GM06990 (cell line): ENCODE measurements around the gene LGR6.
"Not testable (repeated sequence)": the region's sequence is repeated elsewhere in the genome, so short reads cannot be mapped to it uniquely, and the experiment has no call there.

Source experiments
- DNase-seq: peaks from one replicate; pipeline ENCODE4 v3.0.0-alpha.2; 2011; ENCODE audit not compliant: insufficient read length; ENCODE audit errors: extremely low read depth
- H3K27me3 ChIP-seq: replicated peaks from 2 replicates; pipeline ENCODE4 v1.6.0; 2011; ENCODE audit warnings: low read length; ENCODE audit not compliant: control insufficient read depth, insufficient read depth
- H3K36me3 ChIP-seq: 2 replicates; pipeline ENCODE4 v1.5.1; 2011; ENCODE audit warnings: low read length; ENCODE audit not compliant: control insufficient read depth, insufficient read depth
- H3K4me3 ChIP-seq: replicated peaks from 2 replicates; pipeline ENCODE4 v1.5.1; 2011; ENCODE audit warnings: low read depth, mild to moderate bottlenecking, control low read depth, low read length
- CTCF ChIP-seq: IDR thresholded peaks from 2 replicates; pipeline ENCODE4 v1.5.1; 2011; ENCODE audit warnings: low read length, control low read depth, mild to moderate bottlenecking, inconsistent platforms; ENCODE audit not compliant: insufficient read depth, poor library complexity, severe bottlenecking

The LGR6 gene

GRCh38 chr1:202259705-202260104 is 66.1 kb downstream of the LGR6 start:
- H3K4me3 ChIP-seq: no peak overlapping the region
- no peak for TF ChIP-seq CTCF
- no peaks in the 10 kb centered on the region for H3K27me3 ChIP-seq
- no peaks in the 10 kb centered on the region for H3K36me3 ChIP-seq
- DNase-seq: no peak

- H3K36me3 ChIP-seq, H3K27me3 ChIP-seq, DNase-seq, H3K4me3 ChIP-seq: not testable (repeated sequence)
Observed at GRCh38 chr1:202261209-202261958, 67.8 kb downstream of the LGR6 start.

- no peak overlapping the region for H3K4me3 ChIP-seq
- no peak for TF ChIP-seq CTCF
- peaks cover 5% of the 10 kb centered on the region for H3K27me3 ChIP-seq
- no peak for DNase-seq
- no peaks in the 10 kb centered on the region for H3K36me3 ChIP-seq
Observed at GRCh38 chr1:202263628-202264027, 70.0 kb downstream of the LGR6 start.

DNA sequence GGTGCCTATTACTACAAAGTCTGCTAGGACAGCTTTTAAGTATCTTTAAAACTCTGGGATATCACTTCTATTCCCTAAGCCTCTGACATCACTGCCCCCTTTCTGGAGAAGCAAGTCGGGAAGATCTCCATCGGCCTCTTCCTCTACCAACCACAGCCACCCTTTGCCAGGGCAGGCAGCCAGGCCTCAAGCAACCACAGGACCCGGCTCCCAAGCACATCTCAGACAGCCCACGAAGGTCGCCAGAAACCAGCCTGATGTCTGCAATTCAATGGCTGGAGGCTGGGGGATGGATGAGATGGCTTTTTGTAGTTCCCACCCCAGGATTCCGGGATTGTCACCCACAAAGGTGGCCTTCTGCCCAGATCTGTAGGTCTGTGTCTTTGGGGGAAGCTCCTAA is 70.7 kb downstream of the LGR6 start:
- DNase-seq: no peak
- TF ChIP-seq CTCF: no peak
- Histone ChIP-seq H3K4me3 (no peak overlapping the region), H3K36me3 (no peaks in the 10 kb centered on the region), H3K27me3 (peaks cover 5% of the 10 kb centered on the region)

DNA sequence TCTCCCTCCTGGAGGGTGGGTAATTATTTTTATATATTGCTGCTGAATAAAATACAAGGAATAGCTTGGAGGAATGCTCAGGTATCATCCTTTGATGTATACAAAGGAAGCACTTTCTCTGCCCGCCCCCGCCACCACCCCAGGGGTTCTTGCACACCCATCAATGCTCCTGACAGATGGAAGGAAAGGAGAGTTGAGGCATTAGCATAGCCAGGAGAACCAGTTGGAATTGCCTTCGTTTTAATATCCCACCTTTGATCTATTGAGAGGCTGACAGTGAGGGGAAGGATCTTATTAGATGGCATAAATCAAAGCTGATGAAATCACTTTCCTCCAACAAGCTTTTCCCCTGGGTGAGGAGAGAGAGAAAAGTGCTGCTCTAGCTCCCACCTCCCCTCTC is 71.1 kb downstream of the LGR6 start:
- no peak overlapping the region for H3K4me3 ChIP-seq
- no peak for TF ChIP-seq CTCF
- DNase-seq: no peak

DNA sequence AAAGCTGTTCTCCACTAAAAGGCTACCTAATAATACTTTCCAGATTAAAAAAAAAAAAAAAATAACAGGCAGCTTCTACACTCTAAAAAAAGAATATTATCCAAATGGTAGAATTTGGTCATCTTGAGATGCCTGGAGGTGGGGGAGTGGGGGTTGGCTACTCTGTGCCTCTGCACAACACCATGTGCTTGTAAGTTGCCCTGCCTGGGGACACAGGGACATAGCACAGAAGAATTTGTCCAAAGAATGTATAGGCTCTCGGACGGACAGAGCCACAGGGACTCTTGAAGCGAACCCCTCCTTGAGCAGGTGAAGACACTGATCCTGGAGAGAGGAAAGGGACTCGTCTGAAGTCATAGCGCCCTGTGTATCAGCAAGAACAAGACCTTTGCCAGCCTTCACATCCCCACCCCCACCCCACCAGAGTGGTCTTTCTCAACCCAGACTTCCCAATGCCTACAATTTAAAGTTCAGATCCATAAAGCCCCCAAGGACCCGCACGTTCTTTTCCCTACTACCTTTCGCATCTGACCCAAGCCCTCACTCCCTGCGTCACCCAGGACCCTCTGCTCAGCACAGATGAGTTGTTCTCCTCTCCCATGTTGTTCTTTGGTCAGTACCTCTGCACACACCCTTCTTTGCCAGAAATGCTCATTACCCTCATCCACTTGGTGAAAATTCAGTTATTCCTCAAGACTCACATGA is 72.6 kb downstream of the LGR6 start:
- H3K27me3 ChIP-seq: peaks cover 7% of the 10 kb centered on the region
- TF ChIP-seq CTCF: no peak
- H3K36me3 ChIP-seq: no peaks in the 10 kb centered on the region
- no peak overlapping the region for H3K4me3 ChIP-seq
- no peak for DNase-seq

More for the DNA sequence above, 71.1 kb downstream of the LGR6 start:
- H3K27me3 ChIP-seq: peaks cover 5% of the 10 kb centered on the region
- H3K36me3 ChIP-seq: no peaks in the 10 kb centered on the region
